Prostate gland (tissue), 2 donors: Measurements from ENCODE around the gene PTRH2.

Source experiments
- POLR2A ChIP-seq: fragments of 450-650 bp; IDR thresholded peaks from one replicate; pipeline ENCODE4 v1.6.1; 2016; ENCODE audit warnings: antibody characterized with exemption, mild to moderate bottlenecking
- POLR2AphosphoS5 ChIP-seq: sonication (generic); formaldehyde crosslinking; IDR thresholded peaks from one replicate; pipeline ENCODE4 v1.6.1; 2017; ENCODE audit warnings: antibody characterized with exemption
- TF ChIP-seq, protein P1 (sequence below), 4 experiments: fragments of 200-600 bp in 2 of 4; fragments of 450-650 bp in 2 of 4; sonication (generic) in 2 of 4; IDR thresholded peaks; 1 replicate in 3 of 4; 2 replicates in 1 of 4; pipeline ENCODE4 v1.5.1; 2016 to 2019; ENCODE audit warnings: antibody characterized with exemption in 4 of 4, mild to moderate bottlenecking in 2 of 4, moderate library complexity in 2 of 4

DNA sequence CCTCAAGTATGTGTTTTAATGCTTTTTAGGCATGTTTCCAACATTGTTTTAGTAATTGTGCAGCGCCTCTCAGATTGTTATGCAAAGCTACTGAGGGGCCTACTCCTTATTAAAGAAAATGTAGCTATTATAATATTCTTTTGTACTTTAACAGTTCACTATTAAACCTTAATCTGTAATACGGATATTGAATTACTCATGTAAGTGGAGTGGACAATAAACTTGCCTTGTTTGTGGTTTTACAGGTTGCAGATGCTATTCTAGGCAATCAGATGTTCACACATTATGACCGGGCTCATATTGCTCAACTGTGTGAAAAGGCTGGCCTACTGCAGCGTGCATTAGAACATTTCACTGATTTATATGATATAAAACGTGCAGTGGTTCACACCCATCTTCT is 41.0 kb downstream of the PTRH2 start:
- TF ChIP-seq POLR2A (no peak), POLR2AphosphoS5 (no peak)
- TF ChIP-seq, protein P1, sequence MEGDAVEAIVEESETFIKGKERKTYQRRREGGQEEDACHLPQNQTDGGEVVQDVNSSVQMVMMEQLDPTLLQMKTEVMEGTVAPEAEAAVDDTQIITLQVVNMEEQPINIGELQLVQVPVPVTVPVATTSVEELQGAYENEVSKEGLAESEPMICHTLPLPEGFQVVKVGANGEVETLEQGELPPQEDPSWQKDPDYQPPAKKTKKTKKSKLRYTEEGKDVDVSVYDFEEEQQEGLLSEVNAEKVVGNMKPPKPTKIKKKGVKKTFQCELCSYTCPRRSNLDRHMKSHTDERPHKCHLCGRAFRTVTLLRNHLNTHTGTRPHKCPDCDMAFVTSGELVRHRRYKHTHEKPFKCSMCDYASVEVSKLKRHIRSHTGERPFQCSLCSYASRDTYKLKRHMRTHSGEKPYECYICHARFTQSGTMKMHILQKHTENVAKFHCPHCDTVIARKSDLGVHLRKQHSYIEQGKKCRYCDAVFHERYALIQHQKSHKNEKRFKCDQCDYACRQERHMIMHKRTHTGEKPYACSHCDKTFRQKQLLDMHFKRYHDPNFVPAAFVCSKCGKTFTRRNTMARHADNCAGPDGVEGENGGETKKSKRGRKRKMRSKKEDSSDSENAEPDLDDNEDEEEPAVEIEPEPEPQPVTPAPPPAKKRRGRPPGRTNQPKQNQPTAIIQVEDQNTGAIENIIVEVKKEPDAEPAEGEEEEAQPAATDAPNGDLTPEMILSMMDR (IDR thresholded peaks at IDR 0.05): no peak
